Neural cell (in vitro differentiated cells): ENCODE data around the gene ARID3B.

Experiments
- CTCF ChIP-seq: fragments of 450-650 bp; IDR thresholded peaks from 2 replicates; pipeline ENCODE4 v1.5.1; 2014; ENCODE audit warnings: antibody characterized with exemption, mild to moderate bottlenecking, moderate library complexity; ENCODE audit not compliant: poor library complexity, severe bottlenecking
- EP300 ChIP-seq: fragments of 450-650 bp; conservative IDR thresholded peaks from 2 replicates; pipeline ENCODE4 v1.6.1; 2014; ENCODE audit warnings: antibody characterized with exemption, mild to moderate bottlenecking, moderate library complexity; ENCODE audit not compliant: poor library complexity, severe bottlenecking

- TF ChIP-seq CTCF (no peak), EP300 (no peak)
Measured at GRCh38 chr15:74604983-74605794, 64.2 kb downstream of the ARID3B start.
